ENCODE data around the gene KLHL17. TPM values are rescaled to one million over a fixed set of nuclear protein-coding genes. Genes with fewer than 3 reads are reported as not detected.

The KLHL17 gene
- total RNA-seq, 1 experiment from 2014 or later: 58.8 TPM

GRCh38 chr1:929712-930632 lies 30.4 kb upstream of the KLHL17 start:
- ChIA-PET CTCF (no interaction called here), POLR2A (interaction anchor here (0.6 to 0.9 kb wide), 2 partner anchors 12 to 171 kb away, joined by 3 to 4 read pairs; no protein-coding TSS in a partner anchor)
- in situ Hi-C loops (cut with HindIII; ENCODE audit: low pct_unique_long_range_greater_than_20kb, low sequenced_read_pairs) (no loop called here), intact Hi-C loops (cut with micrococcal nuclease; ENCODE audit: unreplicated experiment) (no loop called here)
- Histone ChIP-seq H3K4me1 (ENCODE audit: control insufficient read depth, insufficient read depth, low read length) (peaks cover 46% of the 10 kb centered on the region), H3K27ac (ENCODE audit: low read length) (no peak overlapping the region), H3K4me3 (ENCODE audit: low read depth in 2 of 2, low read length in 2 of 2) (no peak overlapping the region), H3K27me3 (ENCODE audit: control insufficient read depth, insufficient read depth, low read length) (no peaks in the 10 kb centered on the region), H3K9me3 (ENCODE audit: control insufficient read depth, insufficient read depth, low read depth, low read length) (no peaks in the 10 kb centered on the region), H3K36me3 (ENCODE audit: control insufficient read depth, insufficient read depth, low read length) (no peaks in the 10 kb centered on the region)
- ATAC-seq: no peak
- no TSS peak for BruUV-seq (replicated peaks)
- no peak for DNase-seq (ENCODE audit: low read depth, low spot score)
- no peak for TF ChIP-seq REST (IDR thresholded peaks at IDR 0.05; ENCODE audit: insufficient read depth in 1 of 2, low read depth in 2 of 2, low read length in 1 of 2)
- TF ChIP-seq SIN3A (IDR thresholded peaks at IDR 0.05; ENCODE audit: borderline replicate concordance, insufficient read depth, low read depth, low read length): no peak
- no peak for TF ChIP-seq TCF7L2 (IDR thresholded peaks at IDR 0.05; ENCODE audit: low read depth, low read length)
- no peak for TF ChIP-seq POLR2AphosphoS5 (IDR thresholded peaks at IDR 0.05; ENCODE audit: low read depth, low read length)
- TF ChIP-seq CTCF (IDR thresholded peaks at IDR 0.05): no peak

- ATAC-seq (peak; percentile 18), DNase-seq (ENCODE audit: low read depth, low spot score) (no peak)
- no peak overlapping the region for H3K4me3 ChIP-seq (ENCODE audit: low read depth in 2 of 2, low read length in 2 of 2)
- no peaks in the 10 kb centered on the region for H3K27me3 ChIP-seq (ENCODE audit: control insufficient read depth, insufficient read depth, low read length)
- in situ Hi-C loops (cut with HindIII; ENCODE audit: low pct_unique_long_range_greater_than_20kb, low sequenced_read_pairs) (no loop called here), intact Hi-C loops (cut with micrococcal nuclease; ENCODE audit: unreplicated experiment) (no loop called here)
- BruUV-seq (replicated peaks): no TSS peak
- H3K27ac ChIP-seq (ENCODE audit: low read length): no peak overlapping the region
- H3K9me3 ChIP-seq (ENCODE audit: control insufficient read depth, insufficient read depth, low read depth, low read length): no peaks in the 10 kb centered on the region
- POLR2A ChIA-PET: interaction anchor here (0.6 to 0.9 kb wide), 2 partner anchors 11 to 170 kb away, joined by 3 to 4 read pairs; no protein-coding TSS in a partner anchor
- no peak for TF ChIP-seq SIN3A (IDR thresholded peaks at IDR 0.05; ENCODE audit: borderline replicate concordance, insufficient read depth, low read depth, low read length)
- no peak for TF ChIP-seq REST (IDR thresholded peaks at IDR 0.05; ENCODE audit: insufficient read depth in 1 of 2, low read depth in 2 of 2, low read length in 1 of 2)
- no peak for TF ChIP-seq CTCF (IDR thresholded peaks at IDR 0.05)
- no peak for TF ChIP-seq TCF7L2 (IDR thresholded peaks at IDR 0.05; ENCODE audit: low read depth, low read length)
- TF ChIP-seq POLR2AphosphoS5 (IDR thresholded peaks at IDR 0.05; ENCODE audit: low read depth, low read length): no peak
- H3K4me1 ChIP-seq (ENCODE audit: control insufficient read depth, insufficient read depth, low read length): peaks cover 46% of the 10 kb centered on the region
- CTCF ChIA-PET: no interaction called here
- no peaks in the 10 kb centered on the region for H3K36me3 ChIP-seq (ENCODE audit: control insufficient read depth, insufficient read depth, low read length)
These were observed 29.7 kb upstream of the KLHL17 start for GRCh38 chr1:930633-931138.
